Esophagus (tissue), 2 donors: ENCODE data around the gene IGF2BP1. TPM values are rescaled to one million over a fixed set of nuclear protein-coding genes. Genes with fewer than 3 reads are reported as not detected.

Experiments
- H3K27ac ChIP-seq, 2 donors: one replicate each; pipeline ENCODE4 v1.5.1; 2013; ENCODE audit warnings: low read depth in 2 of 2, mild to moderate bottlenecking in 2 of 2, inconsistent platforms in 1 of 2, low read length in 1 of 2, moderate library complexity in 1 of 2
- H3K27me3 ChIP-seq, 2 donors: one replicate each; pipeline ENCODE4 v1.6.1; 2013; ENCODE audit warnings: low read length in 2 of 2, control low read depth in 1 of 2, mild to moderate bottlenecking in 1 of 2; ENCODE audit not compliant: insufficient read depth in 2 of 2, control insufficient read depth in 1 of 2
- H3K36me3 ChIP-seq, 2 donors: one replicate each; pipeline ENCODE4 v1.6.1; 2013; ENCODE audit warnings: low read length in 1 of 2; ENCODE audit not compliant: control insufficient read depth in 2 of 2, insufficient read depth in 2 of 2
- H3K4me1 ChIP-seq, 2 donors: one replicate each; pipeline ENCODE4 v1.6.1; 2013; ENCODE audit warnings: low read length in 1 of 2; ENCODE audit not compliant: control insufficient read depth in 2 of 2, insufficient read depth in 2 of 2
- H3K4me3 ChIP-seq, 2 donors: one replicate each; pipeline ENCODE4 v1.5.1; 2013; ENCODE audit warnings: low read length in 2 of 2, mild to moderate bottlenecking in 2 of 2, low read depth in 1 of 2, moderate library complexity in 1 of 2
- H3K9me3 ChIP-seq, 2 donors: one replicate each; pipeline ENCODE4 v1.6.1; 2013; ENCODE audit warnings: mild to moderate bottlenecking in 2 of 2, low read depth in 1 of 2, low read length in 1 of 2, moderate library complexity in 1 of 2; ENCODE audit not compliant: control insufficient read depth in 2 of 2, insufficient read depth in 1 of 2
- WGBS, 2 donors: extraction: QIAGEN DNeasy Blood & Tissue Kit; methylation state at CpG; one replicate each; pipeline ENCODE4 v1.1.7; 2013; 5-methylcytosine and 5-hydroxymethylcytosine counted together
- polyA plus RNA-seq, 2 donors: library from polyadenylated mRNA; stranded (reverse); fragments of 200-250 nt; gene quantifications; one replicate each; pipeline ENCODE4 v1.2.3, GENCODE V29; 2013
- donor health status: healthy with polysubstance abuse.
- donor health status: Bipolar disorder and iron deficiency.

IGF2BP1 gene
- polyA plus RNA-seq, result under 1 TPM in 1 of 2 donors, not detected in 1; 0.01 TPM

DNA sequence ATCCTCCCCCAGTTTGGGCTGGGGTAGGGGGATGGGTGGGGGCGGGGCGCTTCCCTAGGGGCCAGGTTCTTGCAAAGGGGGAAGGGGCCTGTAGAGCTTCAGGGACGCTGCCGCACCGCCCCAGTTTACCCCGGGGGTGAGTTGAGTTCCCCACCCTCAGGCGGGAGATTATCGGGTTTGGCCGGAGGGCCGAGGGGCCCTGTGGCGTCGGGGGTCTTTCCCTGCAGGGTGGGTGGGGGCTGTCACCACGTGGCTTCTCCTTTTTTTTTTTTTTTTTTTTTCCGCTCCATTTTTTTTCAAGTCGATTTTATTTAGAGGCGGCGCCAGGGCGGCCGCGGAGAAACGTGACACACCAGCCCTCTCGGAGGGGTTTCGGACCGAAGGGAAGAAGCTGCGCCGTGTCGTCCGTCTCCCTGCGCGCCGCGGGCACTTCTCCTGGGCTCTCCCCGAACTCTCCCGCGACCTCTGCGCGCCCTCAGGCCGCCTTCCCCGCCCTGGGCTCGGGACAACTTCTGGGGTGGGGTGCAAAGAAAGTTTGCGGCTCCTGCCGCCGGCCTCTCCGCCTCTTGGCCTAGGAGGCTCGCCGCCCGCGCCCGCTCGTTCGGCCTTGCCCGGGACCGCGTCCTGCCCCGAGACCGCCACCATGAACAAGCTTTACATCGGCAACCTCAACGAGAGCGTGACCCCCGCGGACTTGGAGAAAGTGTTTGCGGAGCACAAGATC, at the start of gene IGF2BP1:
TSS of gene IGF2BP1 (plus strand) at position 283 of the 724 bp plus-strand sequence. CDS start at position 644, 361 bp downstream.
- H3K4me3 ChIP-seq, result peak within 1 kb of the TSS in 1 of 2 donors; percentile 30
- peaks cover 0 to 48% of the 10 kb centered on the region in 2 donors for H3K27me3 ChIP-seq
- H3K9me3 ChIP-seq, result peaks cover 0 to 8% of the 10 kb centered on the region in 2 donors
- WGBS, 2 donors, result 3 to 4% methylated on average over 48 to 62 of the region's 62 CpGs
- H3K4me1 ChIP-seq, result peaks cover 12 to 20% of the 10 kb centered on the region in 2 donors
- H3K36me3 ChIP-seq, result no peaks in the 10 kb centered on the region
- no peak within 1 kb of the TSS for H3K27ac ChIP-seq

DNA sequence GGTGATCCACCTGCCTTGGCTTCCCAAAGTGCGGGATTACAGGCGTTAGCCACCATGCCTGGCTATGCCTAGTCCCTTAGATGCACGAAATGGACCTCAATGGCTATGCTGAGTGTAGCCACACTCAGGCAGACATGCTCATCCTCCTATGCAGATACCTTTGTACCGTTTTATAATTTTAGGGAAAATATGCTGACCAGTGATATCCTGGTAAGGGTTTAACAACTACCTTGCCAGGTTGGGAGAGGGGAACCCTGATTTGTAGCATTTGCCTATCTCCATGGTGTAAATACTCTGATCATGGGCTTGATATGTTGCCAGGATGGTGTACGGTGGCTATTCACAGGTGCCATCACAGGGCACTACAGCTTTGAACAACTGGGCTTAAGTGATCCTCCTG, 45.6 kb upstream of the IGF2BP1 start:
- H3K4me1 ChIP-seq, result no peaks in the 10 kb centered on the region
- H3K27me3 ChIP-seq, result no peaks in the 10 kb centered on the region
- no peaks in the 10 kb centered on the region for H3K9me3 ChIP-seq
- WGBS, 2 donors, result 73 to 79% methylated on average over 5 of the region's 5 CpGs
- H3K4me3 ChIP-seq, result no peak overlapping the region
- H3K36me3 ChIP-seq, result no peaks in the 10 kb centered on the region
- H3K27ac ChIP-seq, result no peak overlapping the region

DNA sequence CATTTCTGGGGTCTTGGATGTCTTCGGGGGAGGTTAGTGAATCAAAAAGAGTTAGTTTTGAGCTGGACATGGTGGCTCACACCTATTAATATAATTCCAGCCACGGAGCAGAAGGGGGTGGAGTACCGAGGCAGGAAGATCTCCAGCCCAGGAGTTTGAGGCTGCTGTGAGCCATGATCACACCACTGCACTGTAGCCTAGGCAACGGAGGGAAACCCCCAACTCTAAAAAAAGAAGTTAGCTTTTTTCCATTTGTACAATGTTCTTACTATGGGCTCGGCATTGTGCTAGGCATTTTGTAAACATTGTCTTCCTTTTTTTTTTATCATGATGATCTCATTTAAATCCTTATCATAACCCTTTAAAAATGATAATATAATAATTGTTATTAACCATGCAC, 44.3 kb upstream of the IGF2BP1 start:
- Histone ChIP-seq H3K36me3 (no peaks in the 10 kb centered on the region), H3K4me3 (no peak overlapping the region), H3K27me3 (no peaks in the 10 kb centered on the region), H3K4me1 (no peaks in the 10 kb centered on the region), H3K27ac (no peak overlapping the region), H3K9me3 (no peaks in the 10 kb centered on the region)
- WGBS, 2 donors, result 14 to 17% methylated on average over 5 of the region's 5 CpGs

DNA sequence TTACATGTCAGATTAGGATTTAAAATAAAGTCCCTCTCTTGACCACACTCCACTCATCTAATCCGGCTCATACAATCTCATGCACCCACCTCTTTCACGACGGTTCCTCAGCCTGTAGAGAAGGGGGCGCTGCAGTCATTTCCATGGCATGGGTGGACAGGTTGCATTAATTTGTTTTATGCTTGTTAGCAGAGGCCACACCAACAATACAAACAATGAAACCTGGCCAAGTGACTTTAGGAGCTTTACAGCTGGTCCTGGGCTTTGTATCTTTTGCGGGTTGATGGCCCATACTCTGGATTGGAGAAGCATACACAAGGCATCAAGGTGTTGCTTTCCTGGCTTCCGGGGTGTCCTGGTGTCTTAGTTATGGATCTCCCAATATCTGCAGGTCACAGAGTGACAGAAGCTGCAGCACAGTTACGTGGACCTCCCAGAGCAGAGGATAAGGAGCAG, 42.9 kb upstream of the IGF2BP1 start:
- 33 to 34% methylated on average over 7 of the region's 7 CpGs for WGBS, 2 donors

DNA sequence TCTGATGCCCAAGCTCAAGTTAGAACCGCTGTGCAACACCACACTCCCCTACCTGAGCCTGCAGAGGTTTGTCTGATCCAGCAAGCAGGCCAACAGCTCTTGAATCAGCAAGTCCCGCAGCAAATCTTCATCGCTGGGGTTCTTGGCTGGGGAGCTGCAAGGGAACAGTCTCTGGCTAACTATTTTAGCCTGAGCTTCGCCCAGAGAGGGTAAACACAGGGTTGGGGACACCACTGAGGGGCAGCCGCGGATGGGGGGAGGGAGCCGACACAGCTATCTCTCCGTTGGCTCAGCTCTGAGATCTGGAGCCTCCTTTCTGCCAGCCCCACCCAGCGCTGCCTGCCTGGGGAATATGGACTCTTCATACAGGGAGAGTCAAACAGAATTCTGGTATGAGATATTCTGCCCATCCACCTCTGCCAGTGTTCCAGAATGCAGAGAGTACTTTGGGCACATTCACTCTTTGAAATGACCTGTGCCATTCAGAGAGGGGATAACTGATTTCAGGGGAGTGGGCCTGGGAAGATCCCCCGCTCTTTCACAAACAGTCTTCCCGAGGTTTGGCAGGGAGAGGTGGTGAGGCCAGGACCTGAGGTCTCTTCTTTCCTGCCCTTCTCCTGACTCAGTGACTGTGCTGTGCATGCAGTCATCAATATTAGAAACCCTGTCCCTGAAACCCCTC, 36.2 kb upstream of the IGF2BP1 start:
- Histone ChIP-seq H3K4me3 (no peak overlapping the region), H3K27me3 (peaks cover 5% of the 10 kb centered on the region in 2 donors), H3K27ac (no peak overlapping the region), H3K36me3 (no peaks in the 10 kb centered on the region), H3K9me3 (no peaks in the 10 kb centered on the region), H3K4me1 (no peaks in the 10 kb centered on the region)
- WGBS, 2 donors, result 22 to 23% methylated on average over 11 of the region's 11 CpGs

More for the DNA sequence above, 42.9 kb upstream of the IGF2BP1 start:
- Histone ChIP-seq H3K4me1 (no peaks in the 10 kb centered on the region), H3K36me3 (no peaks in the 10 kb centered on the region), H3K27ac (no peak overlapping the region), H3K27me3 (no peaks in the 10 kb centered on the region), H3K9me3 (no peaks in the 10 kb centered on the region), H3K4me3 (no peak overlapping the region)

DNA sequence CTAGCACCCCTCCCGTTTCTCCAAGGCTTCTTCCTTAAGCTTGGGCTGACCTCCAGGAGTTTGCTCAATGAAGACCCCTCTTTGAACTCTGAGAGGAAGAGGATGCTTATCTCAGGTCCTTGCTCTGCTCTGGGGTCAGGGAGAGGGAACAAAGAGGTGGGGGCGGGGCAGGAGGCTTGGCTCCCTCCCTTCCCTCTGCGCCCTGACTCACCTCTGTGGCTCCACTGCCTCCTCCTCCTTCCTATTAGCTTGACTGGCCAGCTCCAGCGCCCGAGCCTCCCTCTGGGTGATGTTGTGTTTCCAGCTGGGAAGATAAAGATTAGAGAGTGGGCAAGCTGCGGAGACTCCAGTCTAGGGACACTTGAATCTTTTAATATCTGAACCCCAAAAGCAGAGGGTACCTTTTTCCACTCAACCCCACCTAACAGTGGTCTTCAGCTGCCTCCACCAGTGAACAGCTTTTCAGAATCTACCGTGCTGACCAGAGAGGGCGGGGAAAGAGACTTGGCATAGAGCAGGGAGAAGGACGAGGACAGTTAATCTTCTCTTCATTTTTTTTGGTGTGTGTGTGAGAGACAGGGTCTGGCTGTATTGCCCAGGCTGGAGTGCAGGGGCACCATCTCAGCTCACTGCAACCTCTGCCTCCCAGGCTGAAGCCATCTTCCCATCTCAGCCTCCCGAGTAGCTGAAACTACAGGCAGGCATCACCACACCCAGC, 35.5 kb upstream of the IGF2BP1 start:
- Histone ChIP-seq H3K9me3 (no peaks in the 10 kb centered on the region), H3K27ac (no peak overlapping the region), H3K36me3 (no peaks in the 10 kb centered on the region), H3K27me3 (peaks cover 5% of the 10 kb centered on the region in 2 donors), H3K4me1 (no peaks in the 10 kb centered on the region), H3K4me3 (no peak overlapping the region)
- 27 to 29% methylated on average over 10 of the region's 10 CpGs for WGBS, 2 donors

DNA sequence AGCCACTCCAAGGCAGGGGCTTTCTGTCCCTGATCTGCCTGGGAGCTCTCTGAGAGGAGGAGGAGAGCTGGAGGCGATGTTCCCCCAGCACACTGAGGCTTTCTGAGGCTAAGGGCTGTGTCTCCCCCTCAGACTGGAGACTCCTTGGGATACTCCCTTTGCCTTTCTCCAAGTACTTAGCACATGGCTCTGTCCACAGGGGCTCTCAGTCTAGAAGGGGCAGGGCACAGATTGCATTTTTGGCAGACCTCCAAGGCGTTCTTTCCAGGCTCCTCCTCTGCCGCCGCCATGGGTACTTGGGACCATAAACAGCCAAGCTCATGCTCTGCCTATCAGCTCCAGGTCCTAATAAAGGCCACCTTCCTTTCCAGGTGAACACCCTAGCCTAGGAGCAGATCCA, 27.0 kb upstream of the IGF2BP1 start:
- 38 to 43% methylated on average over 4 of the region's 4 CpGs for WGBS, 2 donors
- no peaks in the 10 kb centered on the region for H3K4me1 ChIP-seq
- H3K27me3 ChIP-seq, result no peaks in the 10 kb centered on the region
- no peaks in the 10 kb centered on the region for H3K36me3 ChIP-seq
- no peak overlapping the region for H3K4me3 ChIP-seq
- no peaks in the 10 kb centered on the region for H3K9me3 ChIP-seq
- H3K27ac ChIP-seq, result no peak overlapping the region

DNA sequence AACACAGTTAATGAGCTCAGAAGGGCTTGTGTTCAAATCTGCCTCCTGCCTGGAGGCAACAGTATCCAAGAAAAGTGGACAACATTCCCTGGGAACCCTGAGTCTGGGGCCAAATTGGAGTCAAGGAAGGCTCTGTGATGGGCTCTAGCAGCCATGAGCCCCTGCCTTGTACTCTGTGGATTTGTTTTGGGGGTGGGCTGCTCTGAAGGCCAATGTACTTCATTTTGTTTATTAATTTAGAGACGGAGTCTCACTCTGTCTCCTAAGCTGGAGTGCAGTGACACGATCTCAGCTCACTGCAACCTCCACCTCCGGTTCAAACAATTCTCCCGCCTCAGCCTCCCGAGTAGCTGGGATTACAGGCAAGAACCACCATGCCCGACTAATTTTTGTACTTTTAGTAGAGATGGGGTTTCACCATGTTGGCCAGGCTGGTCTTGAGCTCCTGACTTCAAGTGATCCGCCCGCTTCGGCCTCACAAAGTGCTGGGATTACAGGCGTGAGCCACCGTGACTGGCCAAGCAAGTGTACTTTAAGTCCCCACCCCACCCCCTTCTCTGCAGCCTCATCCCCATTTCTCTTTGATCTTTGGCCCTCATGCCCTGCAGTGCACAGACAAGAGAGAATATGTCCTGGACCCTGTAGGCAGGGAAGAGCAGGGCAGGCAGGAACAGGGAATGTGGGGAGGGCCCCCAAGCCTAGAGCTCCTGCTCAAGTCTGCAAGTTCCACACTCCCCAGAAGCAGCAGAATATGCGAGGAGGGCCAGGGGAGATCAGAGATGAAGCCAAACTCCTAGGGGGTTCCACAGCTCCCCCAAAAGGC, 26.1 kb upstream of the IGF2BP1 start:
- Histone ChIP-seq H3K9me3 (no peaks in the 10 kb centered on the region), H3K36me3 (no peaks in the 10 kb centered on the region), H3K27me3 (no peaks in the 10 kb centered on the region), H3K4me3 (no peak overlapping the region), H3K4me1 (no peaks in the 10 kb centered on the region), H3K27ac (no peak overlapping the region)
- WGBS, 2 donors, result 72 to 75% methylated on average over 12 of the region's 12 CpGs

DNA sequence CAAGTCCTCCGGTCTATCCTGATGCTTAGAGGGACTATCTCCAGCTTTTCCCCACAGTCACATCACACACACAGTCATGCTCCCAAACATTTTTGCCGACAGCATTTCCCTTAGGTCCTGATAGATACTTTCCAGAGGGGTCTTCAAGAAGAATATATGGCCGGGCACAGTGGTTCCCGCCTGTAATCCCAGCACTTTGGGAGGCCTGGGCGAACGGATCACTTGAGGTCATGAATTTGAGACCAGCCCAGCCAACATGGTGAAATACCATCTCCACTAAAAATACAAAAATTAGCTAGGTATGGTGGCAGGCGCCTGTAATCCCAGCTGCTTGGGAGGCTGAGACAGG, 24.5 kb upstream of the IGF2BP1 start:
- Histone ChIP-seq H3K27me3 (no peaks in the 10 kb centered on the region), H3K4me3 (no peak overlapping the region), H3K4me1 (no peaks in the 10 kb centered on the region), H3K36me3 (no peaks in the 10 kb centered on the region), H3K9me3 (no peaks in the 10 kb centered on the region), H3K27ac (no peak overlapping the region)
- WGBS, 2 donors, result 71 to 75% methylated on average over 7 of the region's 7 CpGs
